GM18858 (cell line): Measurements from ENCODE around the gene SLC4A3.

Experiments used
- ATAC-seq: cut with Tn5 transposase; IDR thresholded peaks from one replicate; pipeline ENCODE4 v1.9.1; 2021; ENCODE audit not compliant: unreplicated experiment

The SLC4A3 gene

GRCh38 chr2:219632760-219633105 is 5.3 kb downstream of the SLC4A3 start:
- no peak for ATAC-seq

GRCh38 chr2:219633276-219634065 is 6.0 kb downstream of the SLC4A3 start:
- ATAC-seq, result no peak

GRCh38 chr2:219634171-219634940 is 6.9 kb downstream of the SLC4A3 start:
- no peak for ATAC-seq

GRCh38 chr2:219634951-219635751 is 7.7 kb downstream of the SLC4A3 start:
- no peak for ATAC-seq

GRCh38 chr2:219636144-219636915 is 8.9 kb downstream of the SLC4A3 start:
- ATAC-seq, result no peak

GRCh38 chr2:219636941-219637841 is 9.8 kb downstream of the SLC4A3 start:
- no peak for ATAC-seq

- ATAC-seq, result no peak
These were observed 10.4 kb downstream of the SLC4A3 start for GRCh38 chr2:219637842-219638185.

- ATAC-seq, result no peak
These were observed 11.0 kb downstream of the SLC4A3 start for GRCh38 chr2:219638217-219638947.

GRCh38 chr2:219638948-219639755 is 11.7 kb downstream of the SLC4A3 start:
- no peak for ATAC-seq

GRCh38 chr2:219641390-219642068 is 14.1 kb downstream of the SLC4A3 start:
- no peak for ATAC-seq

- ATAC-seq, result no peak
These were observed 14.6 kb downstream of the SLC4A3 start for GRCh38 chr2:219642069-219642454.

GRCh38 chr2:219642465-219643083 is 15.1 kb downstream of the SLC4A3 start:
- ATAC-seq, result peak; percentile 96

- ATAC-seq, result no peak
These were observed 15.6 kb downstream of the SLC4A3 start for GRCh38 chr2:219643084-219643473.

GRCh38 chr2:219643788-219644398 is 16.5 kb downstream of the SLC4A3 start:
- no peak for ATAC-seq

GRCh38 chr2:219644801-219645480 is 17.5 kb downstream of the SLC4A3 start:
- no peak for ATAC-seq
